ENCODE results near the gene GFY. TPM values are rescaled to one million over a fixed set of nuclear protein-coding genes. Genes with fewer than 3 reads are reported as not detected.

The GFY gene
- total RNA-seq, 4 donors from 2014 or later = not detected

DNA sequence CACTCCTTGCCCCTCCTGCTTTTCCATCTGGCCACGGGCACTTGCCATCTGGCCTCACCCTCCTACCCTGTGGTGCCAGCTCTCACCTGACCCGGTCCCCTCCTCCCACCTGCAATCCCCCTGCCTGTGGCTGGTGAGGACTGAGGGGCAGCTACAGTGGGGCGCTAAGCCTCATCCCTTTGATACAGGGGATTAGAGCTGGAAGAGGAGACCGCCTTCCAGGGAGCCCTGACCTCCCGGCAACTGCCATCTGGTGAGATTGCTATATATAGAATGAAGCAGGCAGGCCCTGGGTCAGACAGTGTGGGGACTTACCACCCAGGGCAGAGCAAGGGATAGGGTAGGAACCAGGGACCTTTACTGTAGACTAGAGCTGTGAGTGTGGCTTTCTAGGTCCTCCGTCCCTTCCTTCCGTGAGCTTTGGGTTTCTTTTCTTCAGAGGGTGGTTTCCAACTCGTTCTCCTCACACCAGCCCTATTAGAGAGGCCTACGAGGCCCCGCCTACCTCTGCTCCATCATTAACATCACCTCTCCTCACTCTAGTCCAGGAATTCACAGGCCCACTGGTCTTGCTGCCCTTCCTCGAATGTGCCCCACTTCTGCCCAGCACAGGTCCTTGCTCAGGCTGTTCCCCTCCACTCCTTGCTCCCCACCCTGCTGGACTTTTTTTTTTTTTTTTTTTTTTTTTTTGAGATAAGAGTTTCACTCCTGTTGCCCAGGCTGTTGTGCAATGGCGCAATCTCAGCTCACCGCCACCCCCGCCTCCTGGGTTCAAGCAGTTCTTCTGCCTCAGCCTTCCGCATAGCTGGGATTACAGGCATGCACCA is 29.4 kb upstream of the GFY start:
- no peak for TF ChIP-seq EP300 (IDR thresholded peaks at IDR 0.05; ENCODE audit: low read depth)
- TF ChIP-seq, protein P1, sequence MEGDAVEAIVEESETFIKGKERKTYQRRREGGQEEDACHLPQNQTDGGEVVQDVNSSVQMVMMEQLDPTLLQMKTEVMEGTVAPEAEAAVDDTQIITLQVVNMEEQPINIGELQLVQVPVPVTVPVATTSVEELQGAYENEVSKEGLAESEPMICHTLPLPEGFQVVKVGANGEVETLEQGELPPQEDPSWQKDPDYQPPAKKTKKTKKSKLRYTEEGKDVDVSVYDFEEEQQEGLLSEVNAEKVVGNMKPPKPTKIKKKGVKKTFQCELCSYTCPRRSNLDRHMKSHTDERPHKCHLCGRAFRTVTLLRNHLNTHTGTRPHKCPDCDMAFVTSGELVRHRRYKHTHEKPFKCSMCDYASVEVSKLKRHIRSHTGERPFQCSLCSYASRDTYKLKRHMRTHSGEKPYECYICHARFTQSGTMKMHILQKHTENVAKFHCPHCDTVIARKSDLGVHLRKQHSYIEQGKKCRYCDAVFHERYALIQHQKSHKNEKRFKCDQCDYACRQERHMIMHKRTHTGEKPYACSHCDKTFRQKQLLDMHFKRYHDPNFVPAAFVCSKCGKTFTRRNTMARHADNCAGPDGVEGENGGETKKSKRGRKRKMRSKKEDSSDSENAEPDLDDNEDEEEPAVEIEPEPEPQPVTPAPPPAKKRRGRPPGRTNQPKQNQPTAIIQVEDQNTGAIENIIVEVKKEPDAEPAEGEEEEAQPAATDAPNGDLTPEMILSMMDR (IDR thresholded peaks at IDR 0.05) = no peak
- no peak for TF ChIP-seq POLR2A (IDR thresholded peaks at IDR 0.05)
- TF ChIP-seq POLR2AphosphoS5 (IDR thresholded peaks at IDR 0.05) = no peak
- no peak for DNase-seq
- intact Hi-C loops (cut with DNase I; ENCODE audit: low total_unique reads) (no loop called here), in situ Hi-C loops (cut with MboI; ENCODE audit: low pct_ligation_motif_present in 1 of 4, low pct_unique_long_range_greater_than_20kb in 1 of 4, low sequenced_read_pairs in 3 of 4) (loop anchor here in 1 of 4 donors (10.0 kb wide), 1 partner anchor 49 kb away; the partner anchor contains the start of gene SLC17A7)
- Histone ChIP-seq H3K27me3 (peaks cover 8% of the 10 kb centered on the region), H3K4me1 (peaks cover 0 to 3% (median 0%) of the 10 kb centered on the region in 4 donors), H3K4me3 (no peak overlapping the region), H3K27ac (no peak overlapping the region), H3K9me3 (no peaks in the 10 kb centered on the region), H3K36me3 (no peaks in the 10 kb centered on the region)
- 70 to 76% methylated on average over 7 to 15 of the region's 15 CpGs for WGBS, 2 donors (ENCODE audit: low coverage in 1 of 2)

DNA sequence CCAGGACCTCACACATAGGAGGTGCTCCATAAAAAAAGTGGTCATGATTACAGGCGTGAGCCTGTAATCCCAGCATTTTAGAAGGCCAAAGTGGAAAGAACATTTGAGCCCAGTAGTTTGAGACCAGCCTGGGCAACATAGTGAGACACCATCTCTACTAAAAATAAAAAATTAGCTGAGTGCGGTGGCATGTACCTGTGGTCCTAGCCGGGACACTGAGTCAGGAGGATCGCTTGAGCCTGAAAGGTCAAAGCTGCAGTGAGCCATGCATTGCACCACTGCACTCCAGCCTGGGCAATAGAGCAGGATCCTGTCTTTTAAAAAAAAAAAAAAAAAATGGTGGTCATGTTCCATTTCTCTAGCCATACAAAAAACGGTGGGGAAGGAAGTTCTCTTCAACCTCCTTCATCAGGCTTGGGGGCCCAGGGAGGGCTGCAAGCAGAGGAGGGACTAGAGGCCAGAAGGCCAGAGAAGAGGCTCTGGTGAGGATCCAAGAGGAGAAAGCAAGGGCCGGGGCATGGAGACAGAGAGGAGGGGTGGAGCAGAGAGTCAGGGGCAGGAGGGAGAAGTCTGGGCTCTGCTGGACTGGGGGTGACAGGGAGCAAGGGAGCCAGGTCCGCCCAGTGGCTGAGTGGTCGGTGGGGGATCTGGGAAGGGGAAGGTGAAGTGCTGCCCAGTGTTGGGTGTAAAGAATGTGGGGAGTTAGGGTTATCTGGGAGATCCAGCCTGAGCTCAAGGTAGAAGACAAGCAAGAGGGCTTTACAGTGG is 28.3 kb upstream of the GFY start:
- in situ Hi-C loops (cut with MboI; ENCODE audit: low pct_ligation_motif_present in 1 of 4, low pct_unique_long_range_greater_than_20kb in 1 of 4, low sequenced_read_pairs in 3 of 4) = loop anchor here in 1 of 4 donors (10.0 kb wide), 1 partner anchor 48 kb away; the partner anchor contains the start of gene SLC17A7
- H3K4me3 ChIP-seq = no peak overlapping the region
- no peak overlapping the region for H3K27ac ChIP-seq
- peaks cover 8% of the 10 kb centered on the region for H3K27me3 ChIP-seq
- no peaks in the 10 kb centered on the region for H3K36me3 ChIP-seq
- DNase-seq = no peak
- H3K4me1 ChIP-seq = no peaks in the 10 kb centered on the region
- 74 to 88% methylated on average over 5 to 8 of the region's 8 CpGs for WGBS, 2 donors (ENCODE audit: low coverage in 1 of 2)
- no peak for TF ChIP-seq EP300 (IDR thresholded peaks at IDR 0.05; ENCODE audit: low read depth)
- no peak for TF ChIP-seq POLR2AphosphoS5 (IDR thresholded peaks at IDR 0.05)
- TF ChIP-seq POLR2A (IDR thresholded peaks at IDR 0.05) = no peak
- TF ChIP-seq, protein P1 (IDR thresholded peaks at IDR 0.05) = no peak
- H3K9me3 ChIP-seq = no peaks in the 10 kb centered on the region
- intact Hi-C loops (cut with DNase I; ENCODE audit: low total_unique reads) = no loop called here

DNA sequence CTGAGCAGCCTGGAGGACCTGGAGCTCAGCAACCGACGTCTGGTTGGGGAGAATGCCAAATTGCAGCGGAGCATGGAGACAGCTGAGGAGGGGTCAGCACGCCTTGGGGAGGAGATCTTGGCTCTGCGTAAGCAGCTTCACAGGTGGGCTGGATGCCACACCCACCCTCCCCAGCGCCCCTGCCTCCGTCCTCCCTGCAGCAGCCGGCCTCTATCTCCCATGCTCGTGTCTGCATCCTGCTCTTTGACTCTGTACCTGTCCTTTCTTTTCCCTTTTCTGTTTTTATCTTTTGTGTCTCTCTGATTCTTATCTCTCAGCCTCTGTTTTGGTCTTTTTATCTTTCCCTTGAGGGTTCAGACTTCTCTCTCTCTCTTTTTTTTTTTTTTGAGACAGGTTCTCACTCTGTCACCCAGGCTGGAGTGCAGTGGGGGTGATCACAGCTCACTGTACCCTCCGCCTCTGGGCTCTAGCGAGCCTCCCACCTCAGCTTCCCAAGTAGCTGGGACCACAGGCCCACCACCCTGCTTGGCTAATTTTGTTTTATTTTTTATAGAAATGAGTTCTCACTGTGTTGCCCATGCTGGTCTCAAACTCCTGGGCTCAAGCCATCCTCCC is 27.1 kb upstream of the GFY start:
- no peaks in the 10 kb centered on the region for H3K4me1 ChIP-seq
- intact Hi-C loops (cut with DNase I; ENCODE audit: low total_unique reads) (no loop called here), in situ Hi-C loops (cut with MboI; ENCODE audit: low pct_ligation_motif_present in 1 of 4, low pct_unique_long_range_greater_than_20kb in 1 of 4, low sequenced_read_pairs in 3 of 4) (loop anchor here in 1 of 4 donors (10.0 kb wide), 1 partner anchor 47 kb away; the partner anchor contains the start of gene SLC17A7)

More for the DNA sequence above, 27.1 kb upstream of the GFY start:
- H3K4me3 ChIP-seq = no peak overlapping the region
- H3K27me3 ChIP-seq = peaks cover 8% of the 10 kb centered on the region
- no peaks in the 10 kb centered on the region for H3K36me3 ChIP-seq
- 68% methylated on average over 11 of the region's 11 CpGs; no CpG with 5 or more reads in 1 of the 2 donors for WGBS, 2 donors (ENCODE audit: low coverage in 1 of 2)
- no peak overlapping the region for H3K27ac ChIP-seq
- no peaks in the 10 kb centered on the region for H3K9me3 ChIP-seq
- no peak for DNase-seq
- TF ChIP-seq, protein P1 (IDR thresholded peaks at IDR 0.05) = no peak
- TF ChIP-seq EP300 (IDR thresholded peaks at IDR 0.05; ENCODE audit: low read depth) = no peak
- TF ChIP-seq POLR2A (IDR thresholded peaks at IDR 0.05) = no peak
- no peak for TF ChIP-seq POLR2AphosphoS5 (IDR thresholded peaks at IDR 0.05)
